Measurements from ENCODE around the gene RNASEL.

The RNASEL gene

GRCh38 chr1:182586380-182586779 lies 2.7 kb downstream of the RNASEL start:
- DNase-seq (ENCODE audit: extremely low read depth, low read depth), result no peak
- no peak for TF ChIP-seq CTCF (IDR thresholded peaks at IDR 0.05; ENCODE audit: low read depth, low read length)

- TF ChIP-seq CTCF (IDR thresholded peaks at IDR 0.05; ENCODE audit: low read depth, low read length), result no peak
- DNase-seq (ENCODE audit: extremely low read depth, low read depth), result no peak
These were observed 4.3 kb downstream of the RNASEL start for GRCh38 chr1:182584746-182585145.

GRCh38 chr1:182580736-182581135 lies 8.3 kb downstream of the RNASEL start:
- no peak for TF ChIP-seq CTCF (IDR thresholded peaks at IDR 0.05; ENCODE audit: low read depth, low read length)
- no peak for DNase-seq (ENCODE audit: extremely low read depth, low read depth)

- no peak for TF ChIP-seq CTCF (IDR thresholded peaks at IDR 0.05; ENCODE audit: low read depth, low read length)
- peak; percentile 44 for DNase-seq (ENCODE audit: extremely low read depth, low read depth)
These were observed 13.4 kb downstream of the RNASEL start for GRCh38 chr1:182575540-182576149.

- no peak for DNase-seq (ENCODE audit: extremely low read depth, low read depth)
- no peak for TF ChIP-seq CTCF (IDR thresholded peaks at IDR 0.05; ENCODE audit: low read depth, low read length)
These were observed 14.9 kb downstream of the RNASEL start for GRCh38 chr1:182574156-182574555.

- TF ChIP-seq CTCF (IDR thresholded peaks at IDR 0.05; ENCODE audit: low read depth, low read length), result no peak
- no peak for DNase-seq (ENCODE audit: extremely low read depth, low read depth)
These were observed 18.5 kb downstream of the RNASEL start for GRCh38 chr1:182570611-182570970.

GRCh38 chr1:182569939-182570610 lies 19.0 kb downstream of the RNASEL start:
- DNase-seq (ENCODE audit: extremely low read depth, low read depth), result no peak
- TF ChIP-seq CTCF (IDR thresholded peaks at IDR 0.05; ENCODE audit: low read depth, low read length), result no peak
